G401 (cell line): ENCODE results near the gene RALGAPA2. TPM values are rescaled to one million over a fixed set of nuclear protein-coding genes. Genes with fewer than 3 reads are reported as not detected.

ENCODE experiments used
- DNase-seq: peaks from one replicate; pipeline ENCODE4 v3.0.0-alpha.2; 2015; ENCODE audit warnings: low spot score
- in situ Hi-C: cut with HindIII; loops from 2 replicates; pipeline ENCODE4 v1.10.0; 2016; ENCODE audit warnings: low sequenced_read_pairs, mixed read lengths
- total RNA-seq: library from RNA; depleted of rRNA; stranded (reverse); fragments of >200 nt; shearing (Covaris generic); gene quantifications from 2 replicates; pipeline ENCODE4 v1.2.3, GENCODE V29; 2014

RALGAPA2 gene
- total RNA-seq, 1 experiment from 2014 or later = 8.6 TPM

- in situ Hi-C loops = no loop called here
- DNase-seq = no peak
These were observed 220.6 kb downstream of the RALGAPA2 start for GRCh38 chr20:20491784-20492264.

- in situ Hi-C loops = no loop called here
- no peak for DNase-seq
These were observed 221.2 kb downstream of the RALGAPA2 start for GRCh38 chr20:20491110-20491783.

GRCh38 chr20:20490673-20491072 lies 221.8 kb downstream of the RALGAPA2 start:
- no peak for DNase-seq
- in situ Hi-C loops = no loop called here

GRCh38 chr20:20489648-20490341 lies 222.6 kb downstream of the RALGAPA2 start:
- in situ Hi-C loops = no loop called here
- no peak for DNase-seq

GRCh38 chr20:20489054-20489453 lies 223.4 kb downstream of the RALGAPA2 start:
- in situ Hi-C loops = no loop called here
- no peak for DNase-seq

- DNase-seq = no peak
- in situ Hi-C loops = no loop called here
These were observed 224.1 kb downstream of the RALGAPA2 start for GRCh38 chr20:20488388-20488787.

GRCh38 chr20:20487811-20488210 lies 224.6 kb downstream of the RALGAPA2 start:
- DNase-seq = no peak
- in situ Hi-C loops = no loop called here

- no peak for DNase-seq
- in situ Hi-C loops = no loop called here
These were observed 229.1 kb downstream of the RALGAPA2 start for GRCh38 chr20:20483328-20483727.

GRCh38 chr20:20482453-20482852 lies 230.0 kb downstream of the RALGAPA2 start:
- in situ Hi-C loops = no loop called here
- no peak for DNase-seq

GRCh38 chr20:20480689-20481088 lies 231.8 kb downstream of the RALGAPA2 start:
- in situ Hi-C loops = no loop called here
- no peak for DNase-seq

GRCh38 chr20:20480126-20480525 lies 232.3 kb downstream of the RALGAPA2 start:
- no peak for DNase-seq
- in situ Hi-C loops = no loop called here

- no peak for DNase-seq
- in situ Hi-C loops = no loop called here
These were observed 234.9 kb downstream of the RALGAPA2 start for GRCh38 chr20:20477444-20478041.

GRCh38 chr20:20476504-20476903 lies 235.9 kb downstream of the RALGAPA2 start:
- in situ Hi-C loops = no loop called here
- no peak for DNase-seq

- no peak for DNase-seq
- in situ Hi-C loops = no loop called here
These were observed 238.8 kb downstream of the RALGAPA2 start for GRCh38 chr20:20473657-20474056.

GRCh38 chr20:20472684-20473274 lies 239.7 kb downstream of the RALGAPA2 start:
- in situ Hi-C loops = no loop called here
- DNase-seq = no peak

- in situ Hi-C loops = no loop called here
- DNase-seq = no peak
These were observed 246.0 kb downstream of the RALGAPA2 start for GRCh38 chr20:20466341-20466879.

- DNase-seq = no peak
- in situ Hi-C loops = no loop called here
These were observed 247.2 kb downstream of the RALGAPA2 start for GRCh38 chr20:20465252-20465651.

- in situ Hi-C loops = no loop called here
- DNase-seq = no peak
These were observed 248.5 kb downstream of the RALGAPA2 start for GRCh38 chr20:20463933-20464374.

- no peak for DNase-seq
- in situ Hi-C loops = no loop called here
These were observed 250.3 kb downstream of the RALGAPA2 start for GRCh38 chr20:20462185-20462584.

- DNase-seq = no peak
- in situ Hi-C loops = no loop called here
These were observed 250.9 kb downstream of the RALGAPA2 start for GRCh38 chr20:20461551-20461950.
